OCI-LY1 (cell line): Measurements from ENCODE around the gene FAH.
A peak's percentile ranks its signal among the peaks of the same experiment; 100 is the strongest.

Source experiments
- H2AFZ ChIP-seq: fragments of 200-600 bp; sonication (generic), shearing (Covaris generic); 2 replicates; pipeline ENCODE4 v1.6.0; 2014; ENCODE audit warnings: antibody characterized with exemption, mild to moderate bottlenecking, low read length
- H3F3A ChIP-seq: fragments of 200-600 bp; sonication (generic), shearing (Covaris generic); 2 replicates; pipeline ENCODE4 v1.6.0; 2014; ENCODE audit warnings: mild to moderate bottlenecking, antibody characterized with exemption, low read length, moderate library complexity; ENCODE audit not compliant: insufficient read depth
- H3K27ac ChIP-seq: fragments of 200-600 bp; sonication (generic); 2 replicates; pipeline ENCODE4 v1.5.1; 2014; ENCODE audit warnings: low read length, mixed run types, mild to moderate bottlenecking, low read depth; ENCODE audit not compliant: poor library complexity, severe bottlenecking
- H3K27me3 ChIP-seq: fragments of 200-600 bp; sonication (generic); 2 replicates; pipeline ENCODE4 v1.6.0; 2014; ENCODE audit warnings: antibody characterized with exemption, mild to moderate bottlenecking, low read length, moderate library complexity; ENCODE audit not compliant: insufficient read depth
- H3K36me3 ChIP-seq: fragments of 200-600 bp; sonication (generic); 2 replicates; pipeline ENCODE4 v1.6.1; 2014; ENCODE audit warnings: mild to moderate bottlenecking, antibody characterized with exemption, low read length, moderate library complexity, mixed read lengths; ENCODE audit not compliant: insufficient read depth
- H3K4me1 ChIP-seq: fragments of 200-600 bp; sonication (generic); 2 replicates; pipeline ENCODE4 v1.5.1; 2014; ENCODE audit warnings: mild to moderate bottlenecking, low read length, moderate library complexity; ENCODE audit not compliant: insufficient read depth, severe bottlenecking
- H3K4me2 ChIP-seq: fragments of 200-600 bp; sonication (generic), shearing (Covaris generic); 2 replicates; pipeline ENCODE4 v1.6.1; 2014; ENCODE audit warnings: low read length
- H3K4me3 ChIP-seq: fragments of 200-600 bp; sonication (generic); 2 replicates; pipeline ENCODE4 v1.5.1; 2014; ENCODE audit warnings: low read length, low read depth, mild to moderate bottlenecking, mixed read lengths; ENCODE audit not compliant: poor library complexity, severe bottlenecking
- H3K79me2 ChIP-seq: fragments of 200-600 bp; shearing (Covaris generic); 2 replicates; pipeline ENCODE4 v1.6.1; 2016; ENCODE audit warnings: mixed run types, low read length, mixed read lengths; ENCODE audit not compliant: insufficient read depth
- H3K9ac ChIP-seq: fragments of 200-600 bp; sonication (generic), shearing (Covaris generic); 2 replicates; pipeline ENCODE4 v1.6.1; 2014; ENCODE audit warnings: mild to moderate bottlenecking, low read length, mixed read lengths
- H3K9me2 ChIP-seq: fragments of 200-600 bp; sonication (generic), shearing (Covaris generic); 2 replicates; pipeline ENCODE4 v1.6.1; 2014; ENCODE audit warnings: low read depth, mild to moderate bottlenecking, low read length, mixed read lengths
- H3K9me3 ChIP-seq: fragments of 200-600 bp; shearing (Covaris generic); 2 replicates; pipeline ENCODE4 v1.6.1; 2014; ENCODE audit warnings: low read length, mixed read lengths
- H4K20me1 ChIP-seq: fragments of 200-600 bp; sonication (generic), shearing (Covaris generic); 2 replicates; pipeline ENCODE4 v1.6.0; 2016; ENCODE audit warnings: mild to moderate bottlenecking, low read length; ENCODE audit not compliant: insufficient read depth
- CTCF ChIP-seq: fragments of 200-600 bp; sonication (generic), shearing (Covaris generic); IDR thresholded peaks from 2 replicates; pipeline ENCODE4 v1.5.1; 2017; ENCODE audit warnings: mild to moderate bottlenecking, antibody characterized with exemption, low read length, moderate library complexity, mixed read lengths
- EZH2 ChIP-seq: fragments of 200-600 bp; sonication (generic), shearing (Covaris generic); IDR thresholded peaks from 2 replicates; pipeline ENCODE4 v1.8.0; 2017; ENCODE audit warnings: borderline replicate concordance, mixed run types, mild to moderate bottlenecking, antibody characterized with exemption, low read length, moderate library complexity, mixed read lengths

FAH gene

GRCh38 chr15:80182611-80183261 is 29.9 kb downstream of the FAH start:
- H2AFZ ChIP-seq = no peak overlapping the region
- H3K9me2 ChIP-seq = no peaks in the 10 kb centered on the region
- H3F3A ChIP-seq = no peaks in the 10 kb centered on the region
- no peaks in the 10 kb centered on the region for H3K9me3 ChIP-seq
- H4K20me1 ChIP-seq = no peaks in the 10 kb centered on the region
- H3K27me3 ChIP-seq = no peaks in the 10 kb centered on the region
- no peak overlapping the region for H3K27ac ChIP-seq
- no peaks in the 10 kb centered on the region for H3K4me1 ChIP-seq
- no peak overlapping the region for H3K9ac ChIP-seq
- peaks cover 13% of the 10 kb centered on the region for H3K36me3 ChIP-seq
- H3K4me2 ChIP-seq = no peak overlapping the region
- H3K79me2 ChIP-seq = no peaks in the 10 kb centered on the region
- no peak overlapping the region for H3K4me3 ChIP-seq
- TF ChIP-seq EZH2 (no peak), CTCF (no peak)

GRCh38 chr15:80183306-80183705 is 30.5 kb downstream of the FAH start:
- peaks cover 13% of the 10 kb centered on the region for H3K36me3 ChIP-seq
- no peak overlapping the region for H3K27ac ChIP-seq
- H3K9ac ChIP-seq = no peak overlapping the region

GRCh38 chr15:80183886-80184285 is 31.1 kb downstream of the FAH start:
- TF ChIP-seq CTCF (peak; percentile 28; the same call in 1 of the 2 replicates), EZH2 (no peak)
- no peak overlapping the region for H3K4me3 ChIP-seq
- no peak overlapping the region for H3K9ac ChIP-seq
- H3F3A ChIP-seq = no peaks in the 10 kb centered on the region
- no peaks in the 10 kb centered on the region for H4K20me1 ChIP-seq
- H2AFZ ChIP-seq = no peak overlapping the region
- no peaks in the 10 kb centered on the region for H3K4me1 ChIP-seq
- H3K27ac ChIP-seq = no peak overlapping the region
- H3K4me2 ChIP-seq = no peak overlapping the region
- H3K79me2 ChIP-seq = no peaks in the 10 kb centered on the region
- H3K36me3 ChIP-seq = peaks cover 13% of the 10 kb centered on the region
- H3K9me2 ChIP-seq = no peaks in the 10 kb centered on the region
- no peaks in the 10 kb centered on the region for H3K9me3 ChIP-seq
- H3K27me3 ChIP-seq = no peaks in the 10 kb centered on the region

More at GRCh38 chr15:80183306-80183705, 30.5 kb downstream of the FAH start:
- Histone ChIP-seq H3K79me2 (no peaks in the 10 kb centered on the region), H3F3A (no peaks in the 10 kb centered on the region), H4K20me1 (no peaks in the 10 kb centered on the region), H3K4me2 (no peak overlapping the region), H3K9me2 (no peaks in the 10 kb centered on the region), H2AFZ (no peak overlapping the region), H3K27me3 (no peaks in the 10 kb centered on the region), H3K4me3 (no peak overlapping the region), H3K4me1 (no peaks in the 10 kb centered on the region), H3K9me3 (no peaks in the 10 kb centered on the region)
- TF ChIP-seq EZH2 (no peak), CTCF (no peak)
